Cerebellar nuclear complex (tissue), 1 donor: ENCODE results near the gene STRA6.

ENCODE experiments used
- DNase-seq, 2 experiments: peaks; one replicate each; lab custom pipeline; 2025; lab: John Stamatoyannopoulos, UW

Gene STRA6

GRCh38 chr15:74227968-74228722 lies 25.6 kb upstream of the STRA6 start:
- DNase-seq = no peak

GRCh38 chr15:74226761-74227540 lies 24.4 kb upstream of the STRA6 start:
- DNase-seq = no peak

- no peak for DNase-seq
Measured at GRCh38 chr15:74225928-74226327, 23.3 kb upstream of the STRA6 start.

GRCh38 chr15:74222240-74223119 lies 19.9 kb upstream of the STRA6 start:
- no peak for DNase-seq

GRCh38 chr15:74221399-74222239 lies 19.0 kb upstream of the STRA6 start:
- DNase-seq = no peak

- DNase-seq = no peak
Measured at GRCh38 chr15:74220475-74221248, 18.1 kb upstream of the STRA6 start.

- no peak for DNase-seq
Measured at GRCh38 chr15:74217907-74218885, 15.6 kb upstream of the STRA6 start.

GRCh38 chr15:74216949-74217348 lies 14.4 kb upstream of the STRA6 start:
- DNase-seq = no peak

GRCh38 chr15:74215958-74216357 lies 13.4 kb upstream of the STRA6 start:
- no peak for DNase-seq

GRCh38 chr15:74214324-74215021 lies 11.9 kb upstream of the STRA6 start:
- DNase-seq = no peak

GRCh38 chr15:74213858-74214284 lies 11.3 kb upstream of the STRA6 start:
- DNase-seq = no peak

GRCh38 chr15:74212494-74212893 lies 9.9 kb upstream of the STRA6 start:
- no peak for DNase-seq

- no peak for DNase-seq
Measured at GRCh38 chr15:74211656-74212055, 9.1 kb upstream of the STRA6 start.

- no peak for DNase-seq
Measured at GRCh38 chr15:74210729-74211128, 8.1 kb upstream of the STRA6 start.

- no peak for DNase-seq
Measured at GRCh38 chr15:74209997-74210671, 7.5 kb upstream of the STRA6 start.

GRCh38 chr15:74209560-74209958 lies 7.0 kb upstream of the STRA6 start:
- DNase-seq = no peak

- DNase-seq = no peak
Measured at GRCh38 chr15:74208901-74209559, 6.4 kb upstream of the STRA6 start.

- no peak for DNase-seq
Measured at GRCh38 chr15:74208496-74208895, 5.9 kb upstream of the STRA6 start.
